HG03571 (cell line): ENCODE results near the gene POTEJ.
"Not testable (repeated sequence)": the region's sequence is repeated elsewhere in the genome, so short reads cannot be mapped to it uniquely, and the experiment has no call there.

Experiments used
- ATAC-seq: cut with Tn5 transposase; IDR thresholded peaks from one replicate; pipeline ENCODE4 v1.9.1; 2021; ENCODE audit not compliant: unreplicated experiment

POTEJ gene

GRCh38 chr2:130611140-130611539, at the start of gene POTEJ:
POTEJ (plus strand) TSS chr2:130611440; CDS start chr2:130611533, 93 bp downstream.
- not testable (repeated sequence) for ATAC-seq

GRCh38 chr2:130566165-130566564, 45.1 kb upstream of the POTEJ start:
- ATAC-seq: not testable (repeated sequence)

GRCh38 chr2:130571929-130572328, 39.3 kb upstream of the POTEJ start:
- not testable (repeated sequence) for ATAC-seq

GRCh38 chr2:130574230-130574629, 37.0 kb upstream of the POTEJ start:
- ATAC-seq: not testable (repeated sequence)

GRCh38 chr2:130576209-130576784, 34.9 kb upstream of the POTEJ start:
- not testable (repeated sequence) for ATAC-seq

GRCh38 chr2:130577559-130577958, 33.7 kb upstream of the POTEJ start:
- not testable (repeated sequence) for ATAC-seq

GRCh38 chr2:130579121-130579520, 32.1 kb upstream of the POTEJ start:
- not testable (repeated sequence) for ATAC-seq

GRCh38 chr2:130581491-130581890, 29.7 kb upstream of the POTEJ start:
- ATAC-seq: not testable (repeated sequence)

GRCh38 chr2:130582970-130583369, 28.3 kb upstream of the POTEJ start:
- ATAC-seq: not testable (repeated sequence)

GRCh38 chr2:130583582-130583981, 27.7 kb upstream of the POTEJ start:
- ATAC-seq: not testable (repeated sequence)

GRCh38 chr2:130584726-130585125, 26.5 kb upstream of the POTEJ start:
- not testable (repeated sequence) for ATAC-seq

- not testable (repeated sequence) for ATAC-seq
Observed at GRCh38 chr2:130588688-130589458, 22.4 kb upstream of the POTEJ start.

- not testable (repeated sequence) for ATAC-seq
Observed at GRCh38 chr2:130590170-130590841, 20.9 kb upstream of the POTEJ start.

GRCh38 chr2:130590842-130591359, 20.3 kb upstream of the POTEJ start:
- ATAC-seq: not testable (repeated sequence)

- not testable (repeated sequence) for ATAC-seq
Observed at GRCh38 chr2:130592791-130593414, 18.3 kb upstream of the POTEJ start.

- ATAC-seq: not testable (repeated sequence)
Observed at GRCh38 chr2:130594011-130594410, 17.2 kb upstream of the POTEJ start.

- ATAC-seq: not testable (repeated sequence)
Observed at GRCh38 chr2:130596757-130597156, 14.5 kb upstream of the POTEJ start.

- not testable (repeated sequence) for ATAC-seq
Observed at GRCh38 chr2:130597994-130598393, 13.2 kb upstream of the POTEJ start.

- ATAC-seq: not testable (repeated sequence)
Observed at GRCh38 chr2:130598463-130598862, 12.8 kb upstream of the POTEJ start.

- not testable (repeated sequence) for ATAC-seq
Observed at GRCh38 chr2:130599393-130599792, 11.8 kb upstream of the POTEJ start, which contains the start of gene CFC1. CFC1 (minus strand) TSS chr2:130599575; CDS start chr2:130599287, 288 bp downstream.

- not testable (repeated sequence) for ATAC-seq
Observed at GRCh38 chr2:130599926-130600325, 11.3 kb upstream of the POTEJ start.
